ENCODE results near the gene SP4.
"Not testable (repeated sequence)": the region's sequence is repeated elsewhere in the genome, so short reads cannot be mapped to it uniquely, and the experiment has no call there.

The SP4 gene

GRCh38 chr7:21514062-21514461 is 86.2 kb downstream of the SP4 start:
- Mint-ChIP-seq H3K27ac (no peak overlapping the region), H3K4me1 (ENCODE audit: low read depth) (no peaks in the 10 kb centered on the region), H3K4me3 (no peak overlapping the region), H3K9me3 (peaks cover 6% of the 10 kb centered on the region), H3K36me3 (ENCODE audit: low read depth) (peaks cover 30% of the 10 kb centered on the region), H3K27me3 (ENCODE audit: low read depth) (no peaks in the 10 kb centered on the region)
- no peak for DNase-seq (ENCODE audit: low spot score)

- H3K4me3 Mint-ChIP-seq: no peak overlapping the region
- H3K36me3 Mint-ChIP-seq (ENCODE audit: low read depth): peaks cover 2% of the 10 kb centered on the region
- H3K27ac Mint-ChIP-seq: no peak overlapping the region
- peaks cover 1% of the 10 kb centered on the region for H3K4me1 Mint-ChIP-seq (ENCODE audit: low read depth)
- H3K9me3 Mint-ChIP-seq: peaks cover 4% of the 10 kb centered on the region
- DNase-seq (ENCODE audit: low spot score): no peak
- H3K27me3 Mint-ChIP-seq (ENCODE audit: low read depth): peaks cover 17% of the 10 kb centered on the region
Observed at GRCh38 chr7:21524680-21525079, 96.8 kb downstream of the SP4 start.

- H3K27me3 Mint-ChIP-seq (ENCODE audit: low read depth): peaks cover 25% of the 10 kb centered on the region
- H3K27ac Mint-ChIP-seq: no peak overlapping the region
- H3K4me1 Mint-ChIP-seq (ENCODE audit: low read depth): peaks cover 1% of the 10 kb centered on the region
- H3K9me3 Mint-ChIP-seq: peaks cover 4% of the 10 kb centered on the region
- DNase-seq (ENCODE audit: low spot score): no peak
- H3K36me3 Mint-ChIP-seq (ENCODE audit: low read depth): peaks cover 2% of the 10 kb centered on the region
- H3K4me3 Mint-ChIP-seq: no peak overlapping the region
Observed at GRCh38 chr7:21526007-21526406, 98.1 kb downstream of the SP4 start.

- Mint-ChIP-seq H3K36me3 (ENCODE audit: low read depth) (peaks cover 2% of the 10 kb centered on the region), H3K27ac (no peak overlapping the region), H3K4me3 (no peak overlapping the region), H3K27me3 (ENCODE audit: low read depth) (peaks cover 22% of the 10 kb centered on the region), H3K9me3 (peaks cover 4% of the 10 kb centered on the region), H3K4me1 (ENCODE audit: low read depth) (peaks cover 1% of the 10 kb centered on the region)
- no peak for DNase-seq (ENCODE audit: low spot score)
Observed at GRCh38 chr7:21526448-21526847, 98.6 kb downstream of the SP4 start.

GRCh38 chr7:21532485-21532884 is 104.6 kb downstream of the SP4 start:
- H3K27ac Mint-ChIP-seq; H3K4me1 Mint-ChIP-seq (ENCODE audit: low read depth); H3K4me3 Mint-ChIP-seq; H3K9me3 Mint-ChIP-seq; H3K36me3 Mint-ChIP-seq (ENCODE audit: low read depth); DNase-seq (ENCODE audit: low spot score): not testable (repeated sequence)
- peaks cover 36% of the 10 kb centered on the region for H3K27me3 Mint-ChIP-seq (ENCODE audit: low read depth)

- H3K9me3 Mint-ChIP-seq; H3K27ac Mint-ChIP-seq; H3K36me3 Mint-ChIP-seq (ENCODE audit: low read depth); H3K4me1 Mint-ChIP-seq (ENCODE audit: low read depth); DNase-seq (ENCODE audit: low spot score); H3K4me3 Mint-ChIP-seq: not testable (repeated sequence)
- H3K27me3 Mint-ChIP-seq (ENCODE audit: low read depth): peaks cover 32% of the 10 kb centered on the region
Observed at GRCh38 chr7:21533646-21534045, 105.8 kb downstream of the SP4 start.

- not testable (repeated sequence) for H3K27ac Mint-ChIP-seq; H3K4me1 Mint-ChIP-seq (ENCODE audit: low read depth); DNase-seq (ENCODE audit: low spot score); H3K4me3 Mint-ChIP-seq; H3K9me3 Mint-ChIP-seq; H3K36me3 Mint-ChIP-seq (ENCODE audit: low read depth)
- H3K27me3 Mint-ChIP-seq (ENCODE audit: low read depth): peaks cover 38% of the 10 kb centered on the region
Observed at GRCh38 chr7:21536445-21537118, 108.7 kb downstream of the SP4 start.

- Mint-ChIP-seq H3K36me3 (ENCODE audit: low read depth) (peaks cover 1% of the 10 kb centered on the region), H3K4me3 (no peak overlapping the region), H3K27ac (no peak overlapping the region), H3K9me3 (no peaks in the 10 kb centered on the region), H3K4me1 (ENCODE audit: low read depth) (peaks cover 10% of the 10 kb centered on the region), H3K27me3 (ENCODE audit: low read depth) (peaks cover 40% of the 10 kb centered on the region)
- no peak for DNase-seq (ENCODE audit: low spot score)
Observed at GRCh38 chr7:21538936-21539495, 111.1 kb downstream of the SP4 start.

GRCh38 chr7:21542891-21543527 is 115.1 kb downstream of the SP4 start, which contains the start of gene DNAH11:
DNAH11 (plus strand) TSS chr7:21543039; CDS start chr7:21543246, 207 bp downstream.
- DNase-seq (ENCODE audit: low spot score): peak; percentile 50
- H3K9me3 Mint-ChIP-seq: no peaks in the 10 kb centered on the region
- H3K4me3 Mint-ChIP-seq: peak within 1 kb of the TSS; percentile 74
- peaks cover 66% of the 10 kb centered on the region for H3K27me3 Mint-ChIP-seq (ENCODE audit: low read depth)
- H3K36me3 Mint-ChIP-seq (ENCODE audit: low read depth): peaks cover 5% of the 10 kb centered on the region
- peaks cover 12% of the 10 kb centered on the region for H3K4me1 Mint-ChIP-seq (ENCODE audit: low read depth)
- no peak within 1 kb of the TSS for H3K27ac Mint-ChIP-seq

GRCh38 chr7:21543528-21544302 is 115.8 kb downstream of the SP4 start:
- H3K4me3 Mint-ChIP-seq: peak overlapping the region; percentile 74
- peaks cover 5% of the 10 kb centered on the region for H3K36me3 Mint-ChIP-seq (ENCODE audit: low read depth)
- peaks cover 12% of the 10 kb centered on the region for H3K4me1 Mint-ChIP-seq (ENCODE audit: low read depth)
- DNase-seq (ENCODE audit: low spot score): peak; percentile 4
- H3K27ac Mint-ChIP-seq: no peak overlapping the region
- peaks cover 66% of the 10 kb centered on the region for H3K27me3 Mint-ChIP-seq (ENCODE audit: low read depth)
- no peaks in the 10 kb centered on the region for H3K9me3 Mint-ChIP-seq

- DNase-seq (ENCODE audit: low spot score): no peak
- Mint-ChIP-seq H3K27me3 (ENCODE audit: low read depth) (peaks cover 62% of the 10 kb centered on the region), H3K4me1 (ENCODE audit: low read depth) (peaks cover 9% of the 10 kb centered on the region)
Observed at GRCh38 chr7:21544303-21544656, 116.4 kb downstream of the SP4 start.

GRCh38 chr7:21544715-21545114 is 116.8 kb downstream of the SP4 start:
- H3K4me3 Mint-ChIP-seq: peak overlapping the region; percentile 74
- peaks cover 59% of the 10 kb centered on the region for H3K27me3 Mint-ChIP-seq (ENCODE audit: low read depth)
- H3K36me3 Mint-ChIP-seq (ENCODE audit: low read depth): peaks cover 5% of the 10 kb centered on the region
- no peak for DNase-seq (ENCODE audit: low spot score)
- peaks cover 9% of the 10 kb centered on the region for H3K4me1 Mint-ChIP-seq (ENCODE audit: low read depth)
- no peak overlapping the region for H3K27ac Mint-ChIP-seq
- no peaks in the 10 kb centered on the region for H3K9me3 Mint-ChIP-seq

More at GRCh38 chr7:21544303-21544656, 116.4 kb downstream of the SP4 start:
- Mint-ChIP-seq H3K36me3 (ENCODE audit: low read depth) (peaks cover 5% of the 10 kb centered on the region), H3K9me3 (no peaks in the 10 kb centered on the region), H3K4me3 (peak overlapping the region; percentile 74), H3K27ac (no peak overlapping the region)

- H3K36me3 Mint-ChIP-seq (ENCODE audit: low read depth): peaks cover 5% of the 10 kb centered on the region
- no peak overlapping the region for H3K4me3 Mint-ChIP-seq
- H3K4me1 Mint-ChIP-seq (ENCODE audit: low read depth): peaks cover 9% of the 10 kb centered on the region
- H3K27ac Mint-ChIP-seq: no peak overlapping the region
- peaks cover 35% of the 10 kb centered on the region for H3K27me3 Mint-ChIP-seq (ENCODE audit: low read depth)
- H3K9me3 Mint-ChIP-seq: no peaks in the 10 kb centered on the region
- no peak for DNase-seq (ENCODE audit: low spot score)
Observed at GRCh38 chr7:21547501-21547900, 119.6 kb downstream of the SP4 start.

GRCh38 chr7:21548491-21548890 is 120.6 kb downstream of the SP4 start:
- Mint-ChIP-seq H3K4me3 (no peak overlapping the region), H3K9me3 (no peaks in the 10 kb centered on the region), H3K36me3 (ENCODE audit: low read depth) (peaks cover 5% of the 10 kb centered on the region), H3K27me3 (ENCODE audit: low read depth) (peaks cover 30% of the 10 kb centered on the region), H3K27ac (no peak overlapping the region), H3K4me1 (ENCODE audit: low read depth) (peaks cover 7% of the 10 kb centered on the region)
- DNase-seq (ENCODE audit: low spot score): no peak
